Skeletal muscle tissue (tissue), 4 donors: ENCODE results near the gene HMX1. TPM values are rescaled to one million over a fixed set of nuclear protein-coding genes. Genes with fewer than 3 reads are reported as not detected.

Experiments used
- H3K27ac ChIP-seq: one replicate; pipeline ENCODE4 v1.7.0; 2013; ENCODE audit warnings: mild to moderate bottlenecking, low read depth, low read length, inconsistent platforms
- H3K27me3 ChIP-seq, 3 donors: one replicate each; pipeline ENCODE4 v1.7.0; 2013; ENCODE audit warnings: low read length in 3 of 3; ENCODE audit not compliant: control insufficient read depth in 3 of 3, insufficient read depth in 3 of 3
- H3K36me3 ChIP-seq, 3 donors: one replicate each; pipeline ENCODE4 v1.7.0; 2013; ENCODE audit warnings: low read length in 3 of 3; ENCODE audit not compliant: control insufficient read depth in 3 of 3, insufficient read depth in 3 of 3
- H3K4me1 ChIP-seq, 3 donors: one replicate each; pipeline ENCODE4 v1.7.0; 2013; ENCODE audit warnings: low read length in 3 of 3, mild to moderate bottlenecking in 3 of 3; ENCODE audit not compliant: control insufficient read depth in 3 of 3, insufficient read depth in 3 of 3
- H3K4me3 ChIP-seq, 3 donors: one replicate each; pipeline ENCODE4 v1.7.0; 2013; ENCODE audit warnings: low read length in 3 of 3
- H3K9ac ChIP-seq, 3 donors: one replicate each; pipeline ENCODE4 v1.7.0; 2013; ENCODE audit warnings: low read length in 3 of 3, mild to moderate bottlenecking in 3 of 3, moderate library complexity in 2 of 3, low read depth in 1 of 3
- H3K9me3 ChIP-seq, 3 donors: one replicate each; pipeline ENCODE4 v1.7.0; 2013; ENCODE audit warnings: low read length in 3 of 3; ENCODE audit not compliant: control insufficient read depth in 3 of 3
- total RNA-seq: library from RNA; depleted of rRNA; stranded (reverse); fragments of >200 nt; gene quantifications from one replicate; pipeline ENCODE4 v1.2.3, GENCODE V29; 2014
- donor health status: Osteomylitis.

The HMX1 gene
- total RNA-seq, 1 donor from 2014 or later: not detected

- Histone ChIP-seq H3K4me3 (no peak overlapping the region), H3K9me3 (no peaks in the 10 kb centered on the region), H3K4me1 (peaks cover 0 to 3% (median 2%) of the 10 kb centered on the region in 3 donors), H3K27me3 (peaks cover 74 to 92% (median 86%) of the 10 kb centered on the region in 3 donors), H3K36me3 (no peaks in the 10 kb centered on the region), H3K27ac (no peak overlapping the region), H3K9ac (no peak overlapping the region)
Observed at GRCh38 chr4:8863686-8864682, 7.7 kb downstream of the HMX1 start.

- no peaks in the 10 kb centered on the region for H3K36me3 ChIP-seq
- no peaks in the 10 kb centered on the region for H3K9me3 ChIP-seq
- H3K4me3 ChIP-seq: no peak overlapping the region
- peaks cover 74 to 92% (median 87%) of the 10 kb centered on the region in 3 donors for H3K27me3 ChIP-seq
- H3K4me1 ChIP-seq: peaks cover 0 to 3% (median 2%) of the 10 kb centered on the region in 3 donors
- H3K9ac ChIP-seq: no peak overlapping the region
- H3K27ac ChIP-seq: no peak overlapping the region
Observed at GRCh38 chr4:8862800-8863685, 8.6 kb downstream of the HMX1 start.

- H3K27me3 ChIP-seq: peaks cover 80 to 96% (median 88%) of the 10 kb centered on the region in 3 donors
- H3K27ac ChIP-seq: no peak overlapping the region
- no peak overlapping the region for H3K9ac ChIP-seq
- H3K4me3 ChIP-seq: no peak overlapping the region
- H3K36me3 ChIP-seq: no peaks in the 10 kb centered on the region
- H3K4me1 ChIP-seq: peaks cover 0 to 3% (median 2%) of the 10 kb centered on the region in 3 donors
- no peaks in the 10 kb centered on the region for H3K9me3 ChIP-seq
Observed at GRCh38 chr4:8862334-8862733, 9.3 kb downstream of the HMX1 start.

GRCh38 chr4:8861576-8862295 lies 9.9 kb downstream of the HMX1 start:
- peaks cover 77 to 97% (median 88%) of the 10 kb centered on the region in 3 donors for H3K27me3 ChIP-seq
- no peak overlapping the region for H3K9ac ChIP-seq
- H3K4me3 ChIP-seq: no peak overlapping the region
- peaks cover 0 to 3% (median 0%) of the 10 kb centered on the region in 3 donors for H3K4me1 ChIP-seq
- H3K27ac ChIP-seq: no peak overlapping the region
- H3K36me3 ChIP-seq: no peaks in the 10 kb centered on the region
- H3K9me3 ChIP-seq: no peaks in the 10 kb centered on the region

DNA sequence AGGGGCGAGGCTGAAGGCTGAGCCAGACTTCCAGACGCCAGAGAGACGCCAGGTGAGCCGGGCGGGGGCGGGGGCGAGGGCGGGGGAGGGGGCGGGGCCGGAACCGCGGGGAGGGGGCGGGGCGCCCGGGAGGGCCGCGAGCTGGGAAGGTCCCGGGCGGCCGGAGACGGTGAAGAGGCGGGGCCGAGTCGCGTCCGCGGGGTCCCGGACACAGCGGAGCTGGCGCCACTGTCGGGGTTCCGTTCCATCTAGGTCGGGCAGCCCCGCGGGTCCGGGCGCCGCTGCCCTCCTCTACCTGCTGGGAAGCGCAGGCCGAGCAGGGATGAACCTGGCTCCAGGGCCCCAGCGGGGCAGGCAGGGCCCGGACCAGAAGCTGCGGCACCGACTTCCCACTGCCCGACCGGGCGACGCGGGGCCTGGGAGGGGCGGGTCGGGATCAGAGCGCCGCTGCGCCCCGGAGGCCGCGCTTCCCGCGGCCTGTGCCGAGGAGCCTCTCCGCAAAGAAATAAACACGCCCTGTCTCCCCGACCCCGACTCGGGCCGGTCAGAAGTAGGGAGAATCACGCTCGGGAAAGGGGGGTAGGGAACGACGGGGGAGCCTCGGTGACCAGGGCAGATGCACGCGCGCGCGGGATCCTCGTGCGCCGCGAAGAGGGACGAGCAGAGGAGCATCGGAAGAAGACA lies 10.6 kb downstream of the HMX1 start:
- Histone ChIP-seq H3K27ac (no peak overlapping the region), H3K9ac (no peak overlapping the region), H3K36me3 (no peaks in the 10 kb centered on the region), H3K27me3 (peaks cover 74 to 95% (median 88%) of the 10 kb centered on the region in 3 donors), H3K4me1 (peaks cover 0 to 3% (median 0%) of the 10 kb centered on the region in 3 donors), H3K4me3 (no peak overlapping the region), H3K9me3 (no peaks in the 10 kb centered on the region)

- peaks cover 81 to 97% (median 93%) of the 10 kb centered on the region in 3 donors for H3K27me3 ChIP-seq
- H3K9ac ChIP-seq: no peak overlapping the region
- no peaks in the 10 kb centered on the region for H3K36me3 ChIP-seq
- no peaks in the 10 kb centered on the region for H3K9me3 ChIP-seq
- no peak overlapping the region for H3K27ac ChIP-seq
- H3K4me1 ChIP-seq: peaks cover 0 to 3% (median 1%) of the 10 kb centered on the region in 3 donors
- H3K4me3 ChIP-seq: no peak overlapping the region
Observed at GRCh38 chr4:8860096-8860891, 11.3 kb downstream of the HMX1 start.

DNA sequence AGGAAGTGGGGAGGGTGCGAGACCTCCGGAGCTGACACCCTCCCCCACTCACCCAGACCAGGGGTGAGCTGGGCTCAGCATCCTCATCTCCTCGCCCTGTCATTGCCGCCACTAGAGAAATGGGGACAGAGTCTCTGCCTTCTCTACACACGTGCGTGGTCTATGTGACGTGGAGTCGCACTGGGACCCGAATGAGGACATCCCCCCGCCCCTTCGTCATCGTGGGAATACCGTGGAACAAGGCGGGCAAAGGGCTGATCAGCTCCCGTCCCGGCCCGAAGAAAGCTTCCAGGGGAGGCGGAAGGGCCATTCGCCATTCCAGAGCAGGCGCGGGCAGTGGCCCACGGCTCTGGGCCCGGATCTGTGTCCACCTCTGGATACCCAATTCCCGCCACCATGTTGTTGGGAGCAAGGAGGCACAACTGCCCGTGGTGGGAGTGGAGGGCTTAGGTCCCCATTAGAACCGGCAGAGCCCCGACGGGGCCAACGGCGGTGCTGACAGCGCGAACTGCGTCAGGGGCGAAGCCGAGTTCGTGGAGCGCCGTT lies 12.0 kb downstream of the HMX1 start:
- H3K27me3 ChIP-seq: peaks cover 81 to 96% (median 93%) of the 10 kb centered on the region in 3 donors
- no peaks in the 10 kb centered on the region for H3K9me3 ChIP-seq
- no peak overlapping the region for H3K27ac ChIP-seq
- H3K36me3 ChIP-seq: no peaks in the 10 kb centered on the region
- H3K4me3 ChIP-seq: no peak overlapping the region
- peaks cover 0 to 3% (median 2%) of the 10 kb centered on the region in 3 donors for H3K4me1 ChIP-seq
- H3K9ac ChIP-seq: no peak overlapping the region

GRCh38 chr4:8858701-8859210 lies 12.9 kb downstream of the HMX1 start:
- Histone ChIP-seq H3K27ac (no peak overlapping the region), H3K9ac (no peak overlapping the region), H3K27me3 (peaks cover 80 to 96% (median 92%) of the 10 kb centered on the region in 3 donors), H3K4me3 (no peak overlapping the region), H3K9me3 (no peaks in the 10 kb centered on the region), H3K4me1 (peaks cover 0 to 3% (median 2%) of the 10 kb centered on the region in 3 donors), H3K36me3 (no peaks in the 10 kb centered on the region)
